Stomach (tissue), 9 donors: ENCODE results near the gene COL4A1. TPM values are rescaled to one million over a fixed set of nuclear protein-coding genes. Genes with fewer than 3 reads are reported as not detected.

Source experiments
- DNase-seq, 2 donors: peaks; one replicate each; pipeline versions ENCODE4 v3.0.0 to v3.0.0-alpha.2; 2013 to 2019
- H3K27ac ChIP-seq, 5 donors: fragments of 200-600 bp in 4 of 5; sonication (generic) in 4 of 5; one replicate each; pipeline ENCODE4 v1.5.1; 2013 to 2019; ENCODE audit warnings: mild to moderate bottlenecking in 1 of 5, moderate library complexity in 1 of 5
- H3K27me3 ChIP-seq, 3 donors: fragments of 200-600 bp; sonication (generic); one replicate each; pipeline ENCODE4 v1.5.1; 2017 to 2019; ENCODE audit warnings: mixed run types in 1 of 3
- H3K36me3 ChIP-seq, 4 donors: fragments of 200-600 bp; sonication (generic); 1 replicate in 3 of 4; 2 replicates in 1 of 4; pipeline ENCODE4 v1.5.1; 2016 to 2019
- H3K4me1 ChIP-seq, 4 donors: fragments of 200-600 bp; sonication (generic); one replicate each; pipeline ENCODE4 v1.5.1; 2016 to 2019
- H3K4me3 ChIP-seq, 4 donors: fragments of 200-600 bp; sonication (generic) in 3 of 4; one replicate each; pipeline ENCODE4 v1.5.1; 2016 to 2019; ENCODE audit warnings: mild to moderate bottlenecking in 1 of 4
- H3K9me3 ChIP-seq, 4 donors: fragments of 200-600 bp; sonication (generic); one replicate each; pipeline ENCODE4 v1.5.1; 2016 to 2019
- CTCF ChIP-seq, 7 experiments: fragments of 450-650 bp in 4 of 7; fragments of 200-600 bp in 3 of 7; sonication (generic) in 3 of 7; IDR thresholded peaks; one replicate each; pipeline ENCODE4 v1.5.1; 2016 to 2019; ENCODE audit warnings: antibody characterized with exemption in 7 of 7, control low read depth in 2 of 7, mild to moderate bottlenecking in 1 of 7
- EP300 ChIP-seq: sonication (generic); formaldehyde crosslinking; IDR thresholded peaks from one replicate; pipeline ENCODE4 v1.6.1; 2017; ENCODE audit warnings: antibody characterized with exemption
- POLR2A ChIP-seq, 4 donors: fragments of 450-650 bp; IDR thresholded peaks; one replicate each; pipeline ENCODE4 v1.6.1; 2016; ENCODE audit warnings: antibody characterized with exemption in 4 of 4, control low read depth in 2 of 4, mild to moderate bottlenecking in 1 of 4, moderate library complexity in 1 of 4
- POLR2AphosphoS5 ChIP-seq, 3 donors: sonication (generic); formaldehyde crosslinking; IDR thresholded peaks; one replicate each; pipeline ENCODE4 v1.6.1; 2016; ENCODE audit warnings: antibody characterized with exemption in 3 of 3
- WGBS, 5 donors: extraction: QIAGEN DNeasy Blood & Tissue Kit in 3 of 5; methylation state at CpG; one replicate each; pipeline versions ENCODE4 v1.1.5 to v1.1.7; 2013 to 2018; 5-methylcytosine and 5-hydroxymethylcytosine counted together
- intact Hi-C: fragments of 100-400 bp; cut with DNase I; formaldehyde crosslinking; loops from one replicate; pipeline ENCODE4 v1.15.1; 2023; ENCODE audit warnings: low total_unique reads
- polyA plus RNA-seq, 3 donors: library from polyadenylated mRNA; stranded (reverse); fragments of 200-250 nt; gene quantifications; one replicate each; pipeline ENCODE4 v1.2.3, GENCODE V29; 2013
- total RNA-seq, 5 donors: library from RNA; depleted of rRNA; stranded (reverse); fragments of >200 nt; gene quantifications; one replicate each; pipeline versions ENCODE4 v1.1.0 to v1.2.3, GENCODE V29; 2014 to 2016
- donor health status: healthy with polysubstance abuse.
- donor health status: Bipolar disorder and iron deficiency.
- donor health status: healthy.

The COL4A1 gene
- total and polyA plus RNA-seq, 8 donors: 18.8 to 798 (median 133) TPM

GRCh38 chr13:110277357-110277975, 29.5 kb downstream of the COL4A1 start:
- H3K4me3 ChIP-seq: no peak overlapping the region
- WGBS, 5 donors: 57 to 69% (median 63%) methylated on average over 5 of the region's 5 CpGs
- H3K36me3 ChIP-seq: no peaks in the 10 kb centered on the region
- no peaks in the 10 kb centered on the region for H3K9me3 ChIP-seq
- intact Hi-C loops: no loop called here
- peak overlapping the region in 3 of 5 donors; percentile 4 to 51 (median 37) for H3K27ac ChIP-seq
- no peak for DNase-seq
- H3K4me1 ChIP-seq: peaks cover 0 to 68% (median 28%) of the 10 kb centered on the region in 4 donors
- TF ChIP-seq POLR2A (IDR thresholded peaks at IDR 0.05) (no peak), EP300 (no peak), POLR2AphosphoS5 (IDR thresholded peaks at IDR 0.05) (no peak), CTCF (IDR thresholded peaks at IDR 0.05) (no peak)
- H3K27me3 ChIP-seq: no peaks in the 10 kb centered on the region

DNA sequence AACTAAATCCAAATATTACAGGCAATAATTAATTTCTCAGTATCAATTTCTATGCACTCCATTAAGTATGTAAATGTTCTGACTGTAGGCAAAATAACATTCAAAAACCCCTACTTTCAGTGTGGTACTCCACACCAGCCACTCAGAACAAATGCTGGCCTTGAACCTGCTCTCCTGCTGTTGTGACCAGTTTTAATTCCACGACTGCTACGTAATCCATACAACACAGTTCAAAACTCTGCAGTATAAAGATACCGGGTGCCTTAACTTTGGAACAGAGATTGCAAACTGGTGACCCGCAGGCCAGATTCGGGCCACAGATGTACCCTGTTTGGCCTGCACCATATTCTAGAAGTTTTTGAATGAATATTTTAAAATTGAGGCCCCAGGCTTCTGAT, 30.4 kb downstream of the COL4A1 start:
- WGBS, 5 donors: 76 to 91% (median 87%) methylated on average over 5 of the region's 5 CpGs
- Histone ChIP-seq H3K27me3 (no peaks in the 10 kb centered on the region), H3K4me3 (no peak overlapping the region), H3K27ac (peak overlapping the region in 3 of 5 donors; percentile 2 to 51 (median 4)), H3K36me3 (no peaks in the 10 kb centered on the region), H3K9me3 (no peaks in the 10 kb centered on the region), H3K4me1 (peaks cover 0 to 59% (median 24%) of the 10 kb centered on the region in 4 donors)
- DNase-seq: no peak
- intact Hi-C loops: no loop called here
- TF ChIP-seq EP300 (no peak), POLR2AphosphoS5 (IDR thresholded peaks at IDR 0.05) (no peak), CTCF (IDR thresholded peaks at IDR 0.05) (no peak), POLR2A (IDR thresholded peaks at IDR 0.05) (no peak)

DNA sequence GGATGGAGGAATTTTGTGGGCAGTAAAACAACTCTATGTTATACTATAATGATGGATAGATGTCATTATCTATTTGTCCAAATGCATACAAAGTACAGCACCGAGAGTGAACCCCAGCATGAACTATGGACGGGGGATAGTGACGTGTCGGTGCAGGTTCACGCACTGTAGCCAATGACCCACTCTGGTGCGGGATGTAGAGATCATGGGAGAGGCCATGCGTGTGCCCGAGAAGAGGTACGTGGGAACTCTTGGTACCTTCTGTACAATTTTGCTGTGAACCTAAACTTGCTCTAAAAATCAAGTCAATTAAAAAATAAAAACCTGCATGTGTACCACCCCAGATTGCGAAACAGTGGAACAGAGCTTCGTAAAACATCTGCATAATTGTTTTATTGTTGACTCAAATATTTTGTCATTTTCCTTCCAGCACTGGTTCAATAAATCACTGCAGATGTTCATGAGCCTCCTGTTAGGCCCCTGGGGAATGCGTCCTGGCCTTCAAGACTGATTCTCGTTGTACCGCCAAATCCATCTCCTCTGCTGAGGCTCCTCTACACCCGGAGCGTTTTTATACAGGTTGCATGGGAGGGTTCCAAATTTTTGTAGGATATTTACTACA, 30.9 kb downstream of the COL4A1 start:
- WGBS, 5 donors: 64 to 80% (median 75%) methylated on average over 15 to 16 of the region's 16 CpGs
- DNase-seq: no peak
- Histone ChIP-seq H3K4me1 (peaks cover 0 to 54% (median 24%) of the 10 kb centered on the region in 4 donors), H3K4me3 (no peak overlapping the region), H3K27me3 (no peaks in the 10 kb centered on the region), H3K27ac (peak overlapping the region in 3 of 5 donors; percentile 2 to 51 (median 10)), H3K9me3 (no peaks in the 10 kb centered on the region), H3K36me3 (no peaks in the 10 kb centered on the region)
- TF ChIP-seq EP300: no peak
- TF ChIP-seq CTCF (IDR thresholded peaks at IDR 0.05): no peak
- TF ChIP-seq POLR2AphosphoS5 (IDR thresholded peaks at IDR 0.05): no peak
- no peak for TF ChIP-seq POLR2A (IDR thresholded peaks at IDR 0.05)
- intact Hi-C loops: no loop called here

- peak overlapping the region in 1 of 5 donors; percentile 48 for H3K27ac ChIP-seq
- H3K4me1 ChIP-seq: peaks cover 0 to 46% (median 22%) of the 10 kb centered on the region in 4 donors
- TF ChIP-seq CTCF (IDR thresholded peaks at IDR 0.05) (no peak), POLR2A (IDR thresholded peaks at IDR 0.05) (no peak), POLR2AphosphoS5 (IDR thresholded peaks at IDR 0.05) (no peak), EP300 (no peak)
- 72 to 84% (median 79%) methylated on average over 5 of the region's 5 CpGs for whole genome bisulfite sequencing, 5 donors
- DNase-seq: no peak
- intact Hi-C loops: no loop called here
- no peaks in the 10 kb centered on the region for H3K9me3 ChIP-seq
- no peak overlapping the region for H3K4me3 ChIP-seq
- H3K36me3 ChIP-seq: no peaks in the 10 kb centered on the region
- H3K27me3 ChIP-seq: no peaks in the 10 kb centered on the region
Measured at GRCh38 chr13:110274687-110275086, 32.3 kb downstream of the COL4A1 start.
